AG09309 (cell line): Measurements from ENCODE around the gene ZNF512.
A peak's percentile ranks its signal among the peaks of the same experiment; 100 is the strongest.
"Not testable (repeated sequence)": the region's sequence is repeated elsewhere in the genome, so short reads cannot be mapped to it uniquely, and the experiment has no call there.

Experiments
- DNase-seq: peaks from one replicate; pipeline ENCODE4 v3.0.0-alpha.2; 2010; ENCODE audit warnings: low read depth
- H3K4me3 ChIP-seq: 2 replicates; pipeline ENCODE4 v1.5.1; 2011; ENCODE audit warnings: mild to moderate bottlenecking, low read depth, low read length, moderate library complexity; ENCODE audit not compliant: control insufficient read depth
- TF ChIP-seq, protein P1 (sequence below): IDR thresholded peaks from 2 replicates; pipeline ENCODE4 v1.5.1; 2011; ENCODE audit warnings: mild to moderate bottlenecking, low read depth, low read length, inconsistent platforms; ENCODE audit not compliant: insufficient read depth, control insufficient read depth; ENCODE audit errors: missing control alignments

Gene ZNF512, protein sequence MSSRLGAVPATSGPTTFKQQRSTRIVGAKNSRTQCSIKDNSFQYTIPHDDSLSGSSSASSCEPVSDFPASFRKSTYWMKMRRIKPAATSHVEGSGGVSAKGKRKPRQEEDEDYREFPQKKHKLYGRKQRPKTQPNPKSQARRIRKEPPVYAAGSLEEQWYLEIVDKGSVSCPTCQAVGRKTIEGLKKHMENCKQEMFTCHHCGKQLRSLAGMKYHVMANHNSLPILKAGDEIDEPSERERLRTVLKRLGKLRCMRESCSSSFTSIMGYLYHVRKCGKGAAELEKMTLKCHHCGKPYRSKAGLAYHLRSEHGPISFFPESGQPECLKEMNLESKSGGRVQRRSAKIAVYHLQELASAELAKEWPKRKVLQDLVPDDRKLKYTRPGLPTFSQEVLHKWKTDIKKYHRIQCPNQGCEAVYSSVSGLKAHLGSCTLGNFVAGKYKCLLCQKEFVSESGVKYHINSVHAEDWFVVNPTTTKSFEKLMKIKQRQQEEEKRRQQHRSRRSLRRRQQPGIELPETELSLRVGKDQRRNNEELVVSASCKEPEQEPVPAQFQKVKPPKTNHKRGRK

DNA sequence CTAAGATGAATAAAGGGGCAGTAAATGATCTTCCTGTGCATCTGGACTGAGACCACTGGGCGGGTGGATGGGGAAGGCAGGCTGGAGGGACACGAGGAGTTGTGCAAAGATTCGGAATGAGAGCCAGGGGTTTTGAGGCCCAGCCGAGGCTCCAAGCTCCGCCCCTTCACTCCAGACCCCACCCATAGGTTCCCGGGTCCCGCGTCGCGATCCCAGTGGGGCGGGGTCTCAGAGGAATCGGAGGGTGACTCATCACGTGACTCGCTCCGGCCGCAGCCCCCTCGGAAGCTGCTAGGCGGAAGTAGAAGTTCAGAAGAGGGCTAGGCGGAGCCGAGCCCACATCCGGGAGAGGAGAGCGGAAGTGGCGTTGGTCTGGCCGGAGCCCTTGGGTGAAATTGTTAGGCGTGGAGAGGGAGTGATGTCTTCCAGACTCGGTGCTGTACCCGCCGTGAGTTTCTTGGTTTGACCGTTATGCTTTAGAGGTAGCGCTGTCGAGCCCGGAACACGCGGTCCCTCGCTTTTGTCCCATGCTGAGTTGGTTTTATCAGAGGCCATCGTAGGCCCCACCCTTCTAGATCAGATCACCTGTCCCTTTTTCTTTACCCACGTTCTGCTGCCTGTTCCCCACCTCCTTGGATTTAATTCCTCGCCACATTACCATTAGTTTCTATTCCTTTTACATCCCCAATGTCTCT is at the start of gene ZNF512:
TSS of gene ZNF512 (plus strand) at position 348 of the 695 bp plus-strand sequence. CDS start at position 419, 71 bp downstream.
- TF ChIP-seq, protein P1, sequence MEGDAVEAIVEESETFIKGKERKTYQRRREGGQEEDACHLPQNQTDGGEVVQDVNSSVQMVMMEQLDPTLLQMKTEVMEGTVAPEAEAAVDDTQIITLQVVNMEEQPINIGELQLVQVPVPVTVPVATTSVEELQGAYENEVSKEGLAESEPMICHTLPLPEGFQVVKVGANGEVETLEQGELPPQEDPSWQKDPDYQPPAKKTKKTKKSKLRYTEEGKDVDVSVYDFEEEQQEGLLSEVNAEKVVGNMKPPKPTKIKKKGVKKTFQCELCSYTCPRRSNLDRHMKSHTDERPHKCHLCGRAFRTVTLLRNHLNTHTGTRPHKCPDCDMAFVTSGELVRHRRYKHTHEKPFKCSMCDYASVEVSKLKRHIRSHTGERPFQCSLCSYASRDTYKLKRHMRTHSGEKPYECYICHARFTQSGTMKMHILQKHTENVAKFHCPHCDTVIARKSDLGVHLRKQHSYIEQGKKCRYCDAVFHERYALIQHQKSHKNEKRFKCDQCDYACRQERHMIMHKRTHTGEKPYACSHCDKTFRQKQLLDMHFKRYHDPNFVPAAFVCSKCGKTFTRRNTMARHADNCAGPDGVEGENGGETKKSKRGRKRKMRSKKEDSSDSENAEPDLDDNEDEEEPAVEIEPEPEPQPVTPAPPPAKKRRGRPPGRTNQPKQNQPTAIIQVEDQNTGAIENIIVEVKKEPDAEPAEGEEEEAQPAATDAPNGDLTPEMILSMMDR = peak; percentile 7
- H3K4me3 ChIP-seq = peak within 1 kb of the TSS; percentile 73
- peak; percentile 57 for DNase-seq

DNA sequence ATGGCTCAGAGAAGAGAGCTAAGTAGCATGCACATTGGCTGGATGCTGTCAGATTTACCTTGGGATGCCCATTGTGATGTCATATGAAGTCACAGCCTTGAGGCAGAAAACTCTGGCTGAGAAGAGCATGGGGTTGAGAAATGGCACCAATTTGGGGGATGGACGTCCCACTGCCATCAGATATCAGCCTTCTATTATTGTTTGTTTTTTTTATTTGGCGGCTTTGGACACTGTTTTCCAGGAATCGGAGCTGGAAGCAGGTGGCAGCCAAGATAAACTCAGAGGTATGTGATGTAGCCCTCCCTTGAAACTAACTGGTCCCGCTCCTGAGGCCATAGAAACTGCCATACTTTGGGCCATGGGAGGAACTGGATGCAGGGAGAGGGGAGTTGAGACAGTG is 45.6 kb upstream of the ZNF512 start:
- TF ChIP-seq, protein P1 = no peak
- no peak for DNase-seq
- no peak overlapping the region for H3K4me3 ChIP-seq

DNA sequence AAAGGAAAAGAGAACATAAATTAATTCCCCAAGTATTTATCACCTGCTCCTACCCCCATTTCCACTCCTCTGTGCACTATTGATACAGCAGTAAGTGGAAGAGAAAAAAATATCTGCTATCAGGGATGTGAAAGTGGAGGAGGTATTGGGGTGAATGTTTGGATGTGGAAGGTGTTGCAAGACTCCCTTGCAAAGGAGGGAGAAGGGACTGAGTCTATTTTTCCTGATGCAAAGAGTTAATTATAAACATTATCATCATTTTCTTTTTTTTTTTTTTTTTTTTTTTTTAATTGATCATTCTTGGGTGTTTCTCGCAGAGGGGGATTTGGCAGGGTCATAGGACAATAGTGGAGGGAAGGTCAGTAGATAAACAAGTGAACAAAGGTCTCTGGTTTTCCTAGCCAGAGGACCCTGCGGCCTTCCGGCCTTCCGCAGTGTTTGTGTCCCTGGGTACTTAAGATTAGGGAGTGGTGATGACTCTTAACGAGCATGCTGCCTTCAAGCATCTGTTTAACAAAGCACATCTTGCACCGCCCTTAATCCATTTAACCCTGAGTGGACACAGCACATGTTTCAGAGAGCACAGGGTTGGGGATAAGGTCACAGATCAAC is 43.9 kb upstream of the ZNF512 start:
- not testable (repeated sequence) for H3K4me3 ChIP-seq, DNase-seq

DNA sequence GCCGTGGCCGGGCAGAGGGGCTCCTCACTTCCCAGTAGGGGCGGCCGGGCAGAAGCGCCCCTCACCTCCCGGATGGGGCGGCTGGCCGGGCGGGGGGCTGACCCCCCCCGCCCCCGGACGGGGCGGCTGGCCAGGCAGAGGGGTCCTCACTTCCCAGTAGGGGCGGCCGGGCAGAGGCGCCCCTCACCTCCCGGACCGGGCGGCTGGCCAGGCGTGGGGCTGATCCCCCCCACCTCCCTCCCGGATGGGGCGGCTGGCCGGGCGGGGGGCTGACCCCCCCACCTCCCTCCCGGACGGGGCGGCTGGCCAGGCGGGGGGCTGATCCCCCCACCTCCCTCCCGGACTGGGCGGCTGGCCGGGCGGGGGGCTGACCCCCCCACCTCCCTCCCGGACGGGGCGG is 43.2 kb upstream of the ZNF512 start:
- not testable (repeated sequence) for H3K4me3 ChIP-seq, DNase-seq

DNA sequence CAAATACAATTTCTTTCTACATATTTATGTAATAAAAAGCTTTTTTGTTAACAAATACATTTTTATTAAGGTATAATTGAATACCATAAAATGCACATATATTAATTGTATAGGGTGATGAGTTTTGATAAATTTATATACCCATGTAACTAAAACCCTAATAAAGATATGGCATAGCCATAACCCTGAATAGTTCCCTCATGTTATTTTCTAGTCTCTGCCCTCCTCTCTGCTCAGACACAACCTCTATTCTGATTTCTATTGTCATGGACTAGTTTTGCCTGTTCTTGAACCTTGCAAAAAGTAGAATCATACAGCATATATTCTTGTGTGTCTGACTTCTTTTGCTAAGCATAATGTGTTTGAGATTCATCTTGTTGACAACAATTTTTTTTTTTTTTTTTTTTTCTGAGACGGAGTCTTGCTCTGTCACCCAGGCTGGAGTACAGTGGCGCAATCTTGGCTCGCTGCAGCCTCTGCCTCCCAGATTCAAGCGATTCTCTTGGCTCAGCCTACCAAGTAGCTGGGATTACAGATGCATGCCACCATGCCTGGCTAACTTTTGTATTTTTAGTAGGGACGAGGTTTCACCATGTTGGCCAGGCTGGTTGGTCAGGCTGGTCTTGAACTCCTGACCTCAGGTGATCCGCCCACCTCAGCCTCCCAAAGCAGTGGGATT is 38.6 kb upstream of the ZNF512 start:
- no peak overlapping the region for H3K4me3 ChIP-seq
- DNase-seq = no peak
- TF ChIP-seq, protein P1 = no peak

DNA sequence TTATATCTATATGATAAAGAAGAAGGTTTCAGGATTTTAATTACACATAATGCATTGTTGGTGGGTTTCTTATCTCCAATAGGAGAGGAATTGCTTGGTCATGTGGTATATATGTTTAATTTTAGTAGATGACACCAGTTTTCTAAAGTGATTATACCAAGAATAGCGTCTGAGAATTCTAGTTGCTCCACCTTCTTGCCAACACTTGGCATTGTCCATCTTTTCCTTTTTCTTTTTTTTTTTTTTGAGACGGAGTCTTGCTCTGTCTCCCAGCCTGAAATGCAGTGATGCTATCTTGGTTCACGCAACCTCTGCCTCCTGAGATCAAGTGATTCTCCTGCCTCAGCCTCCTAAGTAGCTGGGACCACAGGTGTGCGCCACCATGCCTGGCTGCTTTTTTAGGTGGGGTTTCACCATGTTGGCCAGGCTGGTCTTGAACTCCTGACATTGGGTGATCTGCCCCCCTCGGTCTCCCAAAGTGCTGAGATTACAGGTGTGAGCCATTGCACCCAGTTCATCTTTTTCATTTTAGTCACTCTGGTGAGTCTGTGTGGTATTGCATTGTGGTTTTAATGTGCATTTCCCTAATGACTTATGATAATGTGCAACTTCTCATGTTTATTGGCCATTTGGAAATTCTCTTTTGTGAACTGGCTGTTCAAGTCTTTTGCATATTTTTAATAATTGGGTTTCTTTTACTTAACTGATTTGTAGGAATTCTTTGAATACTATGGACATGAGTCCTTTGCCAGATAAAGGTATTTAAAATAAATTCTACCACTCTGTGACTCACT is 37.3 kb upstream of the ZNF512 start:
- TF ChIP-seq, protein P1 = no peak
- H3K4me3 ChIP-seq = no peak overlapping the region
- no peak for DNase-seq

DNA sequence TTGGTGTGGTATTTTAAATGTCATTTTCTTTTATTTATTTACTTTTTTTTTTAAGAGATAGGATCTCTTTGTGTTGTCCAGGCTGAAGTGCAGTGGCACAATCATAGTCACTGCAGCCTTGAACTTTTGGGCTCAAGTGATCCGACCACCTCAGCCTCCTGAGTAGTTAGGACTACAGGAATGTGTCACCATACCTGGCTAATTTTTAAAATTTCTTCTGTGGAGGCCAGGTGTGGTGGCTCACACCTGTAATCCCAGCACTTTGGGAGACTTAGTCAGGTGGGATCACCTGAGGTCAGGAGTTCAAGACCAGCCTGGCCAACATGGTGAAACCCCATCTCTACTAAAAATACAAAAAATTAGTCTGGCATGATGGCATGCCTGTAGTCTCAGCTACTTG is 33.5 kb upstream of the ZNF512 start:
- TF ChIP-seq, protein P1 = no peak
- no peak for DNase-seq

More for the DNA sequence above, 33.5 kb upstream of the ZNF512 start:
- H3K4me3 ChIP-seq = no peak overlapping the region
